Measurements from ENCODE around the gene ANXA9. TPM values are rescaled to one million over a fixed set of nuclear protein-coding genes. Genes with fewer than 3 reads are reported as not detected.

Gene ANXA9
- total RNA-seq, 1 experiment from 2014 or later = 42.5 TPM

DNA sequence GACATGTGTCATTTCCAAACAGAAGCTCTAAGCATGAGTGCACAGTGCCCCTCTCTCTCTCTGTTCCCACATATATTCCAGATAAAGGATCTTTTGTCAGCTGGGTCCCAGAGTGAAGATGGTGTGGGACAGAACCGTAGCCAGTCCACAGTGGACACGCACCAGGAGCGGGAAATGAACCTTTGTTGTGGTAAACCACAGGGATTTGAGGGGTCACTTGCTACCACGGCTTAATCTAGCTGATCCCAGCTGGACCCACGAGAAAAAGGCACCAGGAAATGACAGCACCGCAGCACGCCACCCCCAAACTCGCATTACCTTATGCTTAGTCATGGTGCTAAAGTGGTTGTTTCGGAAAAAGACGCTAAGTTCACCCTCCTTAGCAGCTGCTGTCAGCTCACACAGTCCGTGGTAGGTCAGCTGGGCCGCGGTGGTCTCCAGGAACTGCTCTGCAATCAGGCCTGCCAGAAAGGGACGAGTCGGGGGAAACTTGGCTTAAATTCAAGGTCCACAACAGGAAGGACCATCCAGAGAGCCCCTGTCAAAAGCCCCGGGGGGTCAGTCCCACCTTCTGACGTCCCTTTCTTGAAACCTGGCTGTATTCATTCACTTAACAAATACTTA is 17.1 kb downstream of the ANXA9 start:
- no peaks in the 10 kb centered on the region for H3K9me3 ChIP-seq
- peaks cover 13% of the 10 kb centered on the region; the same call in 1 of the 2 replicates for H3K4me1 ChIP-seq
- H3K4me3 Mint-ChIP-seq (ENCODE audit: unreplicated experiment) = no peak overlapping the region
- no peak overlapping the region for H3K27ac Mint-ChIP-seq (ENCODE audit: unreplicated experiment)
- H3K27me3 Mint-ChIP-seq (ENCODE audit: insufficient read depth, unreplicated experiment) = no peaks in the 10 kb centered on the region
- H3K4me3 ChIP-seq (ENCODE audit: low read depth, low read length) = no peak overlapping the region
- POLR2A ChIA-PET = interaction anchor here (0.9 to 1.1 kb wide), 2 partner anchors 18 to 28 kb away, joined by 4 to 5 read pairs; partner anchors contain the start of gene ANXA9
- H3K27me3 ChIP-seq (replicated peaks; ENCODE audit: control insufficient read depth, insufficient read depth, low read length) = no peaks in the 10 kb centered on the region
- intact Hi-C loops (cut with micrococcal nuclease; ENCODE audit: unreplicated experiment) = no loop called here
- peaks cover 21% of the 10 kb centered on the region for H3K4me1 Mint-ChIP-seq (ENCODE audit: low read depth, unreplicated experiment)
- TF ChIP-seq, protein P1, sequence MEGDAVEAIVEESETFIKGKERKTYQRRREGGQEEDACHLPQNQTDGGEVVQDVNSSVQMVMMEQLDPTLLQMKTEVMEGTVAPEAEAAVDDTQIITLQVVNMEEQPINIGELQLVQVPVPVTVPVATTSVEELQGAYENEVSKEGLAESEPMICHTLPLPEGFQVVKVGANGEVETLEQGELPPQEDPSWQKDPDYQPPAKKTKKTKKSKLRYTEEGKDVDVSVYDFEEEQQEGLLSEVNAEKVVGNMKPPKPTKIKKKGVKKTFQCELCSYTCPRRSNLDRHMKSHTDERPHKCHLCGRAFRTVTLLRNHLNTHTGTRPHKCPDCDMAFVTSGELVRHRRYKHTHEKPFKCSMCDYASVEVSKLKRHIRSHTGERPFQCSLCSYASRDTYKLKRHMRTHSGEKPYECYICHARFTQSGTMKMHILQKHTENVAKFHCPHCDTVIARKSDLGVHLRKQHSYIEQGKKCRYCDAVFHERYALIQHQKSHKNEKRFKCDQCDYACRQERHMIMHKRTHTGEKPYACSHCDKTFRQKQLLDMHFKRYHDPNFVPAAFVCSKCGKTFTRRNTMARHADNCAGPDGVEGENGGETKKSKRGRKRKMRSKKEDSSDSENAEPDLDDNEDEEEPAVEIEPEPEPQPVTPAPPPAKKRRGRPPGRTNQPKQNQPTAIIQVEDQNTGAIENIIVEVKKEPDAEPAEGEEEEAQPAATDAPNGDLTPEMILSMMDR (IDR thresholded peaks at IDR 0.05; ENCODE audit: insufficient read depth in 1 of 2, low read depth in 1 of 2, low read length in 1 of 2, severe bottlenecking in 1 of 2, unreplicated experiment in 1 of 2) = no peak
- H3K9me3 Mint-ChIP-seq (ENCODE audit: unreplicated experiment) = no peaks in the 10 kb centered on the region
- peaks cover 2% of the 10 kb centered on the region for H3K36me3 ChIP-seq (ENCODE audit: control insufficient read depth, insufficient read depth, low read length)
- no TSS peak for BruUV-seq (replicated peaks)
- H3K36me3 Mint-ChIP-seq (ENCODE audit: insufficient read depth, unreplicated experiment) = peaks cover 19% of the 10 kb centered on the region
- no peak for DNase-seq
- CTCF ChIA-PET = interaction anchor here (1.5 kb wide), 1 partner anchor 18 kb away, joined by 4 read pairs; no protein-coding TSS in a partner anchor

DNA sequence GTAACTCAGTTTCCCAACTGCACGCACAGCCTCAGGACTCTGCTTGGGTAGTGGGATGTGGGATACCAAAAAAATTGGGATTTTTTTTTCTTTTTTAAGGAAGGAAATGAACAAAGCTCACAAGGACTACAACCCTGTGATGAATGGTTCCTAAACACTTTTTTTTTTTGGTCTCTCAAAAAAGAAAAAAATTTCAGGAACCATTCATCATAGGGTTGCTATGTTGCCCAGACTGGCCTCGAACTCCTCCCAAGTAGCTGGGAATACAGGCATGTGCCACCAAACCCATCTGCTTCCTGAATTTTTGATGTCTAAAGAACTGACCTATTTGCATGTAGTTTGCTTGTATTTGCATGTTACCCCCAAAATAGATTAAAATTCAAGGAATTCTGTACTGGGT is 17.8 kb downstream of the ANXA9 start:
- Histone ChIP-seq H3K27me3 (replicated peaks; ENCODE audit: control insufficient read depth, insufficient read depth, low read length) (no peaks in the 10 kb centered on the region), H3K4me3 (ENCODE audit: low read depth, low read length) (no peak overlapping the region), H3K36me3 (ENCODE audit: control insufficient read depth, insufficient read depth, low read length) (peaks cover 2% of the 10 kb centered on the region), H3K4me1 (peaks cover 12% of the 10 kb centered on the region; the same call in 1 of the 2 replicates), H3K9me3 (no peaks in the 10 kb centered on the region)
- no peaks in the 10 kb centered on the region for H3K27me3 Mint-ChIP-seq (ENCODE audit: insufficient read depth, unreplicated experiment)
- ChIA-PET POLR2A (interaction anchor here (1.1 kb wide), 1 partner anchor 18 kb away, joined by 5 read pairs; the partner anchor contains the start of gene ANXA9), CTCF (interaction anchor here (1.5 kb wide), 1 partner anchor 18 kb away, joined by 4 read pairs; no protein-coding TSS in a partner anchor)
- H3K9me3 Mint-ChIP-seq (ENCODE audit: unreplicated experiment) = no peaks in the 10 kb centered on the region
- H3K36me3 Mint-ChIP-seq (ENCODE audit: insufficient read depth, unreplicated experiment) = peaks cover 19% of the 10 kb centered on the region
- no peak overlapping the region for H3K4me3 Mint-ChIP-seq (ENCODE audit: unreplicated experiment)
- BruUV-seq (replicated peaks) = no TSS peak
- no peak overlapping the region for H3K27ac Mint-ChIP-seq (ENCODE audit: unreplicated experiment)
- intact Hi-C loops (cut with micrococcal nuclease; ENCODE audit: unreplicated experiment) = loop anchor here (10.0 kb wide), 1 partner anchor 435 kb away; no protein-coding TSS in a partner anchor
- TF ChIP-seq, protein P1 (IDR thresholded peaks at IDR 0.05; ENCODE audit: insufficient read depth in 1 of 2, low read depth in 1 of 2, low read length in 1 of 2, severe bottlenecking in 1 of 2, unreplicated experiment in 1 of 2) = no peak
- no peak for DNase-seq
- peaks cover 21% of the 10 kb centered on the region for H3K4me1 Mint-ChIP-seq (ENCODE audit: low read depth, unreplicated experiment)

DNA sequence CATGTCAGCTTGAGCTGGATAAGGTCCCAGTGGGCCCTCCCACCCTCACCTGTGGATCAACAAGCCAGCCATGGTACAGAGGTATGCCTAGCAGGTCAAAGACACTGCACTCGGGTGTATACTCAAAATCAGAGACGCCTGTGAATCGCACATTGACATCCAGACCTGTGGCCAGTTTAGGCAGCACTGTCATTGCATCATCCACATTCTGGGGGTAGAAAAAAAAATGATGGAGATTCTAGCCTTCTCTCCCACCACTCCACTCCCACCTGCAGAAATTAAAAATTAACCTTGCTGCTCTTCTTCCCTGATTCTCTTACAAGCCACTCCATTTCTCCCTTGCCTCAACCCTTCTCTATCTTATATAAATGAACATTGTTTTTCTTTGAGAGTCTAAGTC is 18.3 kb downstream of the ANXA9 start:
- Histone ChIP-seq H3K4me1 (peaks cover 10% of the 10 kb centered on the region; the same call in 1 of the 2 replicates), H3K4me3 (ENCODE audit: low read depth, low read length) (no peak overlapping the region), H3K27me3 (replicated peaks; ENCODE audit: control insufficient read depth, insufficient read depth, low read length) (no peaks in the 10 kb centered on the region), H3K36me3 (ENCODE audit: control insufficient read depth, insufficient read depth, low read length) (peaks cover 2% of the 10 kb centered on the region), H3K9me3 (no peaks in the 10 kb centered on the region)
- no peaks in the 10 kb centered on the region for H3K27me3 Mint-ChIP-seq (ENCODE audit: insufficient read depth, unreplicated experiment)
- TF ChIP-seq, protein P1 (IDR thresholded peaks at IDR 0.05; ENCODE audit: insufficient read depth in 1 of 2, low read depth in 1 of 2, low read length in 1 of 2, severe bottlenecking in 1 of 2, unreplicated experiment in 1 of 2) = no peak
- H3K9me3 Mint-ChIP-seq (ENCODE audit: unreplicated experiment) = no peaks in the 10 kb centered on the region
- BruUV-seq (replicated peaks) = no TSS peak
- peaks cover 21% of the 10 kb centered on the region for H3K4me1 Mint-ChIP-seq (ENCODE audit: low read depth, unreplicated experiment)
- DNase-seq = no peak
- POLR2A ChIA-PET = no interaction called here
- intact Hi-C loops (cut with micrococcal nuclease; ENCODE audit: unreplicated experiment) = loop anchor here (10.0 kb wide), 1 partner anchor 436 kb away; no protein-coding TSS in a partner anchor
- H3K27ac Mint-ChIP-seq (ENCODE audit: unreplicated experiment) = no peak overlapping the region
- peaks cover 19% of the 10 kb centered on the region for H3K36me3 Mint-ChIP-seq (ENCODE audit: insufficient read depth, unreplicated experiment)
- no peak overlapping the region for H3K4me3 Mint-ChIP-seq (ENCODE audit: unreplicated experiment)
- CTCF ChIA-PET = no interaction called here

All from Caco-2 (cell line).